Measurements from ENCODE around the gene HPS5.

HPS5 gene

DNA sequence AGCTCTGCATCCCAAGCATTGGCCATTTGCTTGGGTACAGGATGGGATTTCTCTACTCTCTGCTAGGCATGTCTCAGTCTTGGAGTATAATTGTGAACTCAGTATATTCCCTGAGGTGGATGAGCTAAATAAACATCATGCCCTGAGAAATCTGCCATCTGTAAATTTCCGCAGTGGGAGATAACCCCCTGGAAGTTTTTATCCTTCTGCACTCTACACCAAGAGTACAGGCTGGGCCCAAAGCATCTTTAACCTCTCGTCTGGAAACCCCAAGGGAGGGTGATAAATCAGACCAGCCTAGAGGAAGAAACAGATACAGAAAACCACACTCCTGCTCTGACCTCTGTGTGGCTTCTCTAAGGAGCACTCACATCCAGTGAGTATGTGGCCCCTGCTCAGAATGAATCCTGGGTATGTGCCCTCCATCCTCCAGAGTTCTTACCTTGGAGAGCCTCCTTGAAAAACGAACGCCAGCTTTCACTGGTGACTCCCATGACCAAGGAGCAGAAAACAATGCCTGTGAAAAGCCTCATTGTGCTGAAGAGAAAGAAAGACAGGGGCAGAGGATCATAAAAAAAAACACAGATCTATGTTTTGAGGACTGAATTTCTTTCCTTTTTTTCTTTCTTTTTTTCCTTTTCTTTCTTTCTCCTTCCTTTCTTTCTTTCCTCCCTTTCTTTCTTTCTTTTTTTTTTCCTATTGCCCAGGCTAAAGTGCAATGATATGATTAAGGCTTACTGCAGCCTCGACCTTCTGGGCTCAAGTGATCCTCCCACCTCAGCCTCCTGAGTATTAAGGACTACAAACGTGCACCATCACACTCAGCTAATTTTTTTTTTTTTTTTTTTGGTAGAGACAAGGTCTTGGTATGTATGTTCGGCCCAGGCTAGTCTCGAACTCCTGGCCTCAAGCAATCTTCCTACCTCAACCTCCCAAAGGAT lies 86.3 kb downstream of the HPS5 start:
- DNase-seq (ENCODE audit: low spot score): no peak

DNA sequence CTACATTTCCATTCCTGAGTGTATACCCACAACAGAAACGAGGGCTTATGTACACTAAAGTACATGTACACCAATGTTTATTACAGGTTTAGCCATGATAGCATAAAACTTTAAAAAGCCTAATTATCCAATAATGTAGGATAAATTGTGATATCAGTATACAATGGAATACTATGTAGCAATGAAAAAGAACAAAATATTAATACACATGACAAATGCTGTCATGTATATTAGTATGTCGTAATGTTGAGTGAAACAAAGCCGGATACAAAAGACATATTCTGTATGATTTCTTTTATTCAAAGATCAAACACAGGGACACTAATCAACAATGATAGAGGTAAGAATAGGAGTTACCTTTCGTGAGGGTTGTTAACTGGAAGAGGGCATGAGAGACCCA lies 88.0 kb downstream of the HPS5 start:
- DNase-seq (ENCODE audit: low spot score): no peak

DNA sequence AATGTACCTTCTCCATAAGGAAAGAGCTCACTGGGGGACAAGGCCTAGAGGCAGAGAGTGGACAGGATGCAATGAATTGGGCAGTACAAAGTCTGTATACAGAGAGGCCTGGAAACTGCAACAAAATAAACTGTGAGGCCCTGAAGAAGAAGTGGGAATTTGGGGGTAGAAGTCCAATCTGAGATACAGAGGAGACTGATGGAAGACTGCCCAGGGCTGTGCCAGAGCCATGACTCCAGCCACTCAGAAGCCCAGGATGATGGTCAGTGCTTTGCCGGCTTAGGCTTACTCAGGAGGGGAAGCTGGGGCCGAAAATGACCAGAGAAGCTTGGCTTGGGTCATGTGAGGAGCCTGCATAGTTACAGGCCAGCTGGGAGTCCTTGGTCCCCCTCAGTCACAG lies 91.1 kb downstream of the HPS5 start:
- no peak for DNase-seq (ENCODE audit: low spot score)

DNA sequence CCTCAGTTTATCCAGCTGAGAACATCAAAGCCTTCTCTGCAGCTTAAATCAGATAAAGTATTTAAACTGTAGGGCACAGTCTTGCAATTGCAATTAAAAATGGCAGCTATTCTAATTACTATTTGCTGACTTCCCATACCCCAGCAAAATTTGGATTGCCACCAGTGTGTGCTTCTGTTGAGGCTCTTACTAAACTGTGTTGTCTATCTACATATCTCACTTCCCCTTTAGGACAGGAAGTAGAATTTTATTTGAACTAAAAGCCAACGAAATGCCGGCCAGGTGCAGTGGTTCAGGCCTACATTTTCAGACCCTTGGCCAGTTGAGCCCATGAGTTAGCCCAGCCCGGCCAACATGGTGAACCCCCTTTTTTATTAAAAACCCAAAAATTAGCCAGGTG lies 92.4 kb downstream of the HPS5 start:
- DNase-seq (ENCODE audit: low spot score): no peak
